AG04449 (cell line): Measurements from ENCODE around the gene FLT3.
"Not testable (repeated sequence)": the region's sequence is repeated elsewhere in the genome, so short reads cannot be mapped to it uniquely, and the experiment has no call there.

Source experiments
- CTCF ChIA-PET: fragments of 350-600 bp; formaldehyde crosslinking; extraction: SDS; loops from one replicate; lab custom pipeline; 2021; ENCODE audit warnings: antibody characterized with exemption; lab: Yijun Ruan, JAX
- POLR2A ChIA-PET: fragments of 400-600, 350-600 bp; formaldehyde crosslinking; extraction: SDS; loops from one replicate; lab custom pipeline; 2020; ENCODE audit warnings: antibody characterized with exemption, inconsistent platforms; lab: Yijun Ruan, JAX
- DNase-seq: peaks from one replicate; pipeline ENCODE4 v3.0.0-alpha.2; 2010; ENCODE audit warnings: low read depth, low spot score
- H3K4me3 ChIP-seq: 2 replicates; pipeline ENCODE4 v1.5.1; 2011; ENCODE audit warnings: low read depth, mild to moderate bottlenecking, control low read depth, low read length
- CTCF ChIP-seq: IDR thresholded peaks from one replicate; pipeline ENCODE4 v1.5.1; 2011; ENCODE audit warnings: mild to moderate bottlenecking, moderate library complexity, low read length, control low read depth, inconsistent platforms; ENCODE audit not compliant: insufficient read depth; ENCODE audit errors: missing control alignments

The FLT3 gene

GRCh38 chr13:27965343-27965739 is 135.0 kb downstream of the FLT3 start:
- no peak overlapping the region for H3K4me3 ChIP-seq
- ChIA-PET CTCF (interaction anchor here (1.3 to 2.0 kb wide), 3 partner anchors 11 to 135 kb away, joined by 3 to 13 read pairs (median 6); no protein-coding TSS in a partner anchor), POLR2A (no interaction called here)
- TF ChIP-seq CTCF: no peak
- no peak for DNase-seq

DNA sequence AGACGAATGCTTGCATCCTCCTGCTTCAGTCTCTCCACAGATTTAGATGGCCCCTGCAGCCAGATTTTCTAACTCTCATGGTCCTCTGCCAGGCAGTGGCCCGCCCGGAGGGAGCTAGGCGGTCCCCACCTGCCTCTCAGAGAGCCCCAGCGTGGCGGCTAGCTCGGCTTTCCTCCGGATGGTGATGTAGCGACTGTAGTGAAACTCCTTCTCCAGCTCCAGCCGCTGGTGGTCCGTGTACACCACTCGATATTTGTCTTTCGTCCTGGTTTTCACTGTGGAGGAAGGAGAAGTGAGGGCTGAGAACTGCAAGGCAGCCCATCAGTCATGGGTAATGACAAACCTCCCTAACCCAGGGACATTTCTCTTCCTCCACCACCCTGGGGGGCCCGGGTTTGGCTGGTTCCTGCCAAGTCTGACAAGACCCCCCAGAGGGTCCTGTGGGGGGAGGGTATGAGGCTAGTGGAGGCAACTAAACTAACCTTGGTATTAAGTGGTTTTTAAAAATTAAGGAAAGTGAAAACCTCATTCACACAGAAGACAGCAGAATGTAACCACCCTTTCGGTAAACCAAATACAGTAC is 135.5 kb downstream of the FLT3 start:
- ChIA-PET CTCF (interaction anchor here (1.3 to 2.0 kb wide), 3 partner anchors 10 to 135 kb away, joined by 3 to 13 read pairs (median 6); no protein-coding TSS in a partner anchor), POLR2A (interaction anchor here (0.7 kb wide), 1 partner anchor 11 kb away, joined by 3 read pairs; no protein-coding TSS in a partner anchor)
- H3K4me3 ChIP-seq: no peak overlapping the region
- DNase-seq: no peak
- no peak for TF ChIP-seq CTCF

GRCh38 chr13:27964206-27964605 is 136.2 kb downstream of the FLT3 start:
- CTCF ChIA-PET: interaction anchor here (1.3 to 2.0 kb wide), 5 partner anchors 10 to 137 kb away, joined by 3 to 13 read pairs (median 4); no protein-coding TSS in a partner anchor
- POLR2A ChIA-PET: not testable (repeated sequence)

DNA sequence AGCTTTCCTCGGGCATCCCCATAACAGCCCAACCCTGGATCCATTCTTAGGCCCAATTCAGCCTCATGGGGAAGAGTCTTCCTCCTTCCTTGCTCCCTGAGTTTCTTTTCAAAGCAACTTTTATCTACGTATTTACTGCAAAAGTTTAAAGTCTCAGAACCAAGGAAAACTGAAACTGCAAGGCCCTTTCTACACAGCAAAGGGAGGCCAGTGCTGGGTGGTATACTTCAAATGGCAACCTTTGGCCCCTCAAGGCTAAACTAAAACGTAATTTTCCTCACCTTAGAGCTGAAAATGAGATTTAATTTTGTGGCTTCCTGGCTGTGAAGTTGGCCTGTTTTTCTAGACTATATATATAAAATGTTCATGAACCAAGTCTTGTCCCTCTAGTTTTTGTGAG is 136.9 kb downstream of the FLT3 start:
- DNase-seq: no peak
- no peak for TF ChIP-seq CTCF
- ChIA-PET CTCF (interaction anchor here (1.3 to 1.8 kb wide), 2 partner anchors 22 to 136 kb away, joined by 3 to 4 read pairs; no protein-coding TSS in a partner anchor), POLR2A (no interaction called here)
- no peak overlapping the region for H3K4me3 ChIP-seq

More at GRCh38 chr13:27964206-27964605, 136.2 kb downstream of the FLT3 start:
- not testable (repeated sequence) for H3K4me3 ChIP-seq, DNase-seq

GRCh38 chr13:27962982-27963381 is 137.4 kb downstream of the FLT3 start:
- H3K4me3 ChIP-seq: no peak overlapping the region
- CTCF ChIA-PET: interaction anchor here (0.6 to 1.8 kb wide), 4 partner anchors 9 to 136 kb away, joined by 3 to 7 read pairs (median 4); no protein-coding TSS in a partner anchor

GRCh38 chr13:27962128-27962841 is 138.1 kb downstream of the FLT3 start:
- no peak overlapping the region for H3K4me3 ChIP-seq
- no peak for DNase-seq
- POLR2A ChIA-PET: interaction anchor here (0.8 kb wide), 1 partner anchor 423 kb away, joined by 4 read pairs; no protein-coding TSS in a partner anchor
- no peak for TF ChIP-seq CTCF
- CTCF ChIA-PET: interaction anchor here (0.6 to 1.8 kb wide), 7 partner anchors 9 to 600 kb away, joined by 3 to 10 read pairs (median 4); no protein-coding TSS in a partner anchor

More at GRCh38 chr13:27962982-27963381, 137.4 kb downstream of the FLT3 start:
- POLR2A ChIA-PET: no interaction called here
- no peak for DNase-seq
- TF ChIP-seq CTCF: no peak
